CD4-positive, alpha-beta T cell (primary cell): Measurements from ENCODE around the gene LRRC26. TPM values are rescaled to one million over a fixed set of nuclear protein-coding genes. Genes with fewer than 3 reads are reported as not detected.

Experiments used
- ATAC-seq: fragments of 200-7000 bp; cut with Tn5 transposase; one replicate; pipeline ENCODE4 v1.10.0; 2022; ENCODE audit warnings: mild to moderate bottlenecking; ENCODE audit not compliant: poor library complexity
- CTCF ChIA-PET: fragments of 350-600 bp; sonication (Branson Sonifier 250); formaldehyde crosslinking; loops from one replicate; lab custom pipeline; 2021; ENCODE audit warnings: antibody characterized with exemption, inconsistent platforms; lab: Charles Lee
- POLR2A ChIA-PET: fragments of 350-600 bp; sonication (Branson Sonifier 250); formaldehyde crosslinking; loops from one replicate; lab custom pipeline; 2021; ENCODE audit warnings: antibody characterized with exemption, inconsistent platforms; lab: Charles Lee
- DNase-seq, 14 experiments: peaks; one replicate each; pipeline ENCODE4 v3.0.0-alpha.2; 2013 to 2020; ENCODE audit warnings: mixed read lengths in 2 of 14
- H3K27ac ChIP-seq, 2 donors: one replicate each; pipeline versions ENCODE4 v1.5.1 to v1.7.0; 2013; ENCODE audit warnings: low read length in 2 of 2, low read depth in 1 of 2, mild to moderate bottlenecking in 1 of 2
- H3K27me3 ChIP-seq, 2 experiments: 1 replicate in 1 of 2; 2 replicates in 1 of 2; pipeline versions ENCODE4 v1.6.1 to v1.7.0; 2013; ENCODE audit warnings: low read length in 2 of 2, control low read depth in 1 of 2, mild to moderate bottlenecking in 1 of 2, moderate library complexity in 1 of 2; ENCODE audit not compliant: insufficient read depth in 2 of 2, control insufficient read depth in 1 of 2
- H3K36me3 ChIP-seq: one replicate; pipeline ENCODE4 v1.6.1; 2013; ENCODE audit warnings: low read length, control low read depth; ENCODE audit not compliant: insufficient read depth
- H3K4me1 ChIP-seq: one replicate; pipeline ENCODE4 v1.6.1; 2013; ENCODE audit warnings: low read length, control low read depth; ENCODE audit not compliant: insufficient read depth
- H3K4me3 ChIP-seq: one replicate; pipeline ENCODE4 v1.5.1; 2013; ENCODE audit warnings: mild to moderate bottlenecking, low read length, moderate library complexity
- H3K9me3 ChIP-seq, 2 experiments: 1 replicate in 1 of 2; 2 replicates in 1 of 2; pipeline versions ENCODE4 v1.6.1 to v1.7.0; 2013; ENCODE audit warnings: low read length in 2 of 2, mild to moderate bottlenecking in 2 of 2, control low read depth in 1 of 2, moderate library complexity in 1 of 2; ENCODE audit not compliant: control insufficient read depth in 1 of 2, insufficient read depth in 1 of 2
- H3K27ac Mint-ChIP-seq: one replicate; pipeline ENCODE4 v1.8.0; 2020; ENCODE audit warnings: mixed read lengths
- H3K27me3 Mint-ChIP-seq: one replicate; pipeline ENCODE4 v1.8.0; 2021; ENCODE audit warnings: mixed read lengths
- H3K36me3 Mint-ChIP-seq: one replicate; pipeline ENCODE4 v1.8.0; 2021; ENCODE audit warnings: low read depth, mixed read lengths
- H3K4me1 Mint-ChIP-seq: one replicate; pipeline ENCODE4 v1.8.0; 2021; ENCODE audit warnings: low read depth, mixed read lengths
- H3K4me3 Mint-ChIP-seq: one replicate; pipeline ENCODE4 v1.8.0; 2020; ENCODE audit warnings: mild to moderate bottlenecking, mixed read lengths
- H3K9me3 Mint-ChIP-seq: one replicate; pipeline ENCODE4 v1.8.0; 2020; ENCODE audit warnings: mixed read lengths
- intact Hi-C, 2 experiments: fragments of 100-400 bp; cut with DNase I in 1 of 2; cut with micrococcal nuclease in 1 of 2; formaldehyde crosslinking; loops; one replicate each; pipeline versions ENCODE4 v1.15.1 to v1.9.0; 2023 to 2025; cut with DNase I, micrococcal nuclease
- total RNA-seq, 174 experiments: library from RNA in 2 of 174; stranded (reverse) in 2 of 174; gene quantifications; one replicate each; pipeline ENCODE4 v1.2.3 and lab custom pipeline; 2021 to 2026
- TF ChIP-seq, protein P1 (sequence below): fragments of 200-600 bp; IDR thresholded peaks from one replicate; pipeline ENCODE4 v1.8.0; 2022; ENCODE audit warnings: antibody characterized with exemption, mild to moderate bottlenecking

The LRRC26 gene
- total RNA-seq, 2 experiments from 2014 or later = not detected

DNA sequence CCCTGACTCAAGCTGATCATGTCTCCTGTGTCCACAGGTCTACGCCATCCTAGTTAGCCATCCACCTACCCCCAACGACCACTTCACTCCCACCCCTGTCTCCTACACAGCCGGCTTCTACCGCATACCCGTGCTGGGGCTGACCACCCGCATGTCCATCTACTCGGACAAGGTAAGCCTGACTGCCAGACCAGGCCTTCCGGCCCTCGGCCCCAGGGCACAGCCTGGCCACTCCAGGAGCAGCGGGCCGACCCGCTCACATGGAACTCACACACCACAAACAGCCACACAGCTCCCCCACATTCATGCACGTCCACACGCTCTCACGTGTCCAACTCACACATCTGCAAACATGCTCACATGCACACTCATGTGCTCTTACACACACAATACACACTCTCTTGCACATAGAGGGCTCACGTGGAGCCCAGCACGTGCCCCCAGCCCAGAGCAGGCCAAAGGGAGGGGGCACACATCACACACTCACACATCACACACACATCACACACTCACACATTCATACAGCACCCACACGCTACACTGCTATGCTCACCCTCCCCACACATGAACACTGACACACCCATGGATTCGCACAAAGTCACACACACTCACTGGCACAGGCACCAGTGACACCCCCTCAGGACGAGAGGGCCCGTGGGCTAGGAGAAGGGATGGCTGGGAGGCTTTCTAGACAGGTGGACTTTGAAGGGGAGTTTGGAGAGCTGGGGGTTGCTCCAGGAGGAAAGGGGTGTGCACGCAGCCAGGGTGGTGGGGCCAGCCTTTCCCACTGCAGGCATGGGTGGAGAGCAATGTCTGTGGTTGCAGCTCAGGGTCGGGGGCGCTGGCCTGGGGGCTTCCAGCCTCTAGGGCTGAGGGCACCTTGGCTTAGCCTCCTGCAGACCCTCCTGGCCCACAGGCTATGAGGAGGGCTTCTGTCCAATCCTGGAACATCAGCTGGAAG lies 27.6 kb downstream of the LRRC26 start:
- ChIA-PET POLR2A (no interaction called here), CTCF (no interaction called here)
- H3K27ac Mint-ChIP-seq = no peak overlapping the region
- H3K4me1 Mint-ChIP-seq = peaks cover 5% of the 10 kb centered on the region
- intact Hi-C loops = no loop called here
- no peaks in the 10 kb centered on the region for H3K36me3 Mint-ChIP-seq
- no peak for ATAC-seq
- Histone ChIP-seq H3K27ac (no peak overlapping the region), H3K36me3 (no peaks in the 10 kb centered on the region), H3K9me3 (peaks cover 0 to 35% of the 10 kb centered on the region in 2 experiments), H3K27me3 (peaks cover 57 to 65% of the 10 kb centered on the region in 2 experiments), H3K4me1 (peaks cover 8% of the 10 kb centered on the region), H3K4me3 (no peak overlapping the region)
- TF ChIP-seq, protein P1, sequence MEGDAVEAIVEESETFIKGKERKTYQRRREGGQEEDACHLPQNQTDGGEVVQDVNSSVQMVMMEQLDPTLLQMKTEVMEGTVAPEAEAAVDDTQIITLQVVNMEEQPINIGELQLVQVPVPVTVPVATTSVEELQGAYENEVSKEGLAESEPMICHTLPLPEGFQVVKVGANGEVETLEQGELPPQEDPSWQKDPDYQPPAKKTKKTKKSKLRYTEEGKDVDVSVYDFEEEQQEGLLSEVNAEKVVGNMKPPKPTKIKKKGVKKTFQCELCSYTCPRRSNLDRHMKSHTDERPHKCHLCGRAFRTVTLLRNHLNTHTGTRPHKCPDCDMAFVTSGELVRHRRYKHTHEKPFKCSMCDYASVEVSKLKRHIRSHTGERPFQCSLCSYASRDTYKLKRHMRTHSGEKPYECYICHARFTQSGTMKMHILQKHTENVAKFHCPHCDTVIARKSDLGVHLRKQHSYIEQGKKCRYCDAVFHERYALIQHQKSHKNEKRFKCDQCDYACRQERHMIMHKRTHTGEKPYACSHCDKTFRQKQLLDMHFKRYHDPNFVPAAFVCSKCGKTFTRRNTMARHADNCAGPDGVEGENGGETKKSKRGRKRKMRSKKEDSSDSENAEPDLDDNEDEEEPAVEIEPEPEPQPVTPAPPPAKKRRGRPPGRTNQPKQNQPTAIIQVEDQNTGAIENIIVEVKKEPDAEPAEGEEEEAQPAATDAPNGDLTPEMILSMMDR = no peak
- no peak overlapping the region for H3K4me3 Mint-ChIP-seq
- peaks cover 60% of the 10 kb centered on the region for H3K27me3 Mint-ChIP-seq
- H3K9me3 Mint-ChIP-seq = no peaks in the 10 kb centered on the region
- DNase-seq = no peak

DNA sequence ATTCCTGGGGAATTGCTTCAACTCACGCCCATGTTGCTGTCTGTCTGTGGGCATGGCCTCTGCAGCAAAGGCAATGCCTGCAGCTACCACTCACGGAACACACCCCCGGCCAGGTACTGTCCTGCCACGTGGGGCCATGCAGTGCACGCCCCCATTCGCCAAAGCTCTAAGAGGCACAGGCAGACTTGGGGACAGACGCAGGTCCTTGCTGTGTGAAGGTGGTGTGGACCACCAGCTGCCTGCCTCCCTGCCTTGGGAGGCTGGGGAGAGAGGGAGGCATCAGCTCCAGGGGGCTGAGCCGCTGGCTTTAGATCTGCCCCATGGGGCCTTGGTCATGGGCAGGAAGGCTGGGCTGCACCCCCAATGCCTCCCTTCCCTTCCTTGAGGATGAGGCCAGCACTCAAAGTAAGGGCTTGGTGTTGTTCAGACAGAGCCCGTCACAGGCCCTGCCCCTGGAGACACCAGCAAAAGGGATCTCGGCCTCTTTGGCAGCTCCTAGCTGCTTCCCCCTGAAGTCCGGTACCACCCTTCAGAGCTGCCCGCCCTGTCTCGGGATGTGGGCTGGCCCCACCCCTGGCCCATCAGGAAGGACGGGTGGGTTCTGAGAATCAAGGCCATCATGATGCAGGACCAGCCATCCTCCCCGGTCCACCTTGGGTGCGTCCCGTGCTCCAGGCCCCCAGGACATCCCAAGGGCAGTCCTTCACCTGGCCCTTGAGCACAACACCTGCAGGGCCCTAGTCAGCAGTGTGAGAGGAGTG lies 28.6 kb downstream of the LRRC26 start:
- intact Hi-C loops = no loop called here
- peaks cover 8% of the 10 kb centered on the region for H3K4me1 ChIP-seq
- Mint-ChIP-seq H3K4me3 (no peak overlapping the region), H3K27me3 (peaks cover 63% of the 10 kb centered on the region), H3K36me3 (no peaks in the 10 kb centered on the region), H3K4me1 (peaks cover 5% of the 10 kb centered on the region), H3K27ac (no peak overlapping the region), H3K9me3 (no peaks in the 10 kb centered on the region)
- H3K27me3 ChIP-seq = peaks cover 64 to 72% of the 10 kb centered on the region in 2 experiments
- H3K4me3 ChIP-seq = no peak overlapping the region
- POLR2A ChIA-PET = no interaction called here
- CTCF ChIA-PET = no interaction called here
- H3K36me3 ChIP-seq = no peaks in the 10 kb centered on the region
- ATAC-seq (no peak), DNase-seq (no peak)
- H3K27ac ChIP-seq = no peak overlapping the region
- TF ChIP-seq, protein P1 = no peak
- H3K9me3 ChIP-seq = peaks cover 0 to 46% of the 10 kb centered on the region in 2 experiments

DNA sequence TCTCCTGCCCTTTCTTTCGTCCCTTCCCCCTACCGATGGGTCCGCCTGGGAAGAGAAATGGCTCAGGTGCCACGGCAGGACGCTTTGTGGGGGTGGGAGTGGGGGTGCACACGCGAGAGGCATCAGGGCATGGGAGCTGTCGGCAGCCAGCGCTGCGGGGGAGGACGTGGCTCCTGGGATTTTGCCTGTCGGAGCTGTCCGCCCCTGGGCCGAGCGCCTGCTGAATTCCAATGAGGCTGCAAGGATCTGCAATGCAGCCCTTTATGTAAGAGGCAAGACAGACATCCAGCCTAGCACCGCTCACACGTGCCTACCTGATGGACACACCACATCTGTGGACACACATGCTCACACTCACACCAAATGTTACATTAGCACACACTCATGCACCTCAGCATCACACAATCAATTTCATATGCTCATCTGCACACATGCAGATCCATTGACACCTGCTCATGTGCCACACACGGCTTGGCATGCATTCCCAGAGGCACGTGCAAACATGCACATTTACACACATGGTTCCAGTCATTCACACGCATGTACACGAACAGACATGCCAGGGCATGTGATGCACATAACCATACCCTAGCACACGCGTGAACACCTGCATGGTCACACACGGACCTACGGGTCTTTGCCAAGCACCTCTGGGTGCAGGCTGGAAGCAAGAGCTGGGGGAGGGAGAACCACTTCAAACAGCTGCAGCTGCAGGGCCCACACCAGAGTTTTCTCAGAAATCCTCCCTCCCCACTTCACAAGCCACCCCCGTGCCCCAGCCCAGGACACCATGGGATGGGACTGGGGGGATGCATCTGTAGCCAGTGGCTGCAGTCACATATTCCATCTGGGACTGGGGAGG lies 29.5 kb downstream of the LRRC26 start:
- Histone ChIP-seq H3K4me1 (peaks cover 8% of the 10 kb centered on the region), H3K36me3 (no peaks in the 10 kb centered on the region), H3K9me3 (peaks cover 0 to 47% of the 10 kb centered on the region in 2 experiments), H3K27me3 (peaks cover 72 to 78% of the 10 kb centered on the region in 2 experiments), H3K27ac (no peak overlapping the region), H3K4me3 (no peak overlapping the region)
- CTCF ChIA-PET = no interaction called here
- POLR2A ChIA-PET = interaction anchor here (2.4 kb wide), 1 partner anchor 11 kb away, joined by 7 read pairs; no protein-coding TSS in a partner anchor
- TF ChIP-seq, protein P1 = no peak
- Mint-ChIP-seq H3K27ac (no peak overlapping the region), H3K36me3 (no peaks in the 10 kb centered on the region), H3K4me3 (no peak overlapping the region), H3K9me3 (no peaks in the 10 kb centered on the region), H3K4me1 (peaks cover 5% of the 10 kb centered on the region), H3K27me3 (peaks cover 72% of the 10 kb centered on the region)
- no peak for ATAC-seq
- intact Hi-C loops = no loop called here
- DNase-seq = no peak
